ENCODE data around the gene GNG7.
"Not testable (repeated sequence)": the region's sequence is repeated elsewhere in the genome, so short reads cannot be mapped to it uniquely, and the experiment has no call there.

Gene GNG7

DNA sequence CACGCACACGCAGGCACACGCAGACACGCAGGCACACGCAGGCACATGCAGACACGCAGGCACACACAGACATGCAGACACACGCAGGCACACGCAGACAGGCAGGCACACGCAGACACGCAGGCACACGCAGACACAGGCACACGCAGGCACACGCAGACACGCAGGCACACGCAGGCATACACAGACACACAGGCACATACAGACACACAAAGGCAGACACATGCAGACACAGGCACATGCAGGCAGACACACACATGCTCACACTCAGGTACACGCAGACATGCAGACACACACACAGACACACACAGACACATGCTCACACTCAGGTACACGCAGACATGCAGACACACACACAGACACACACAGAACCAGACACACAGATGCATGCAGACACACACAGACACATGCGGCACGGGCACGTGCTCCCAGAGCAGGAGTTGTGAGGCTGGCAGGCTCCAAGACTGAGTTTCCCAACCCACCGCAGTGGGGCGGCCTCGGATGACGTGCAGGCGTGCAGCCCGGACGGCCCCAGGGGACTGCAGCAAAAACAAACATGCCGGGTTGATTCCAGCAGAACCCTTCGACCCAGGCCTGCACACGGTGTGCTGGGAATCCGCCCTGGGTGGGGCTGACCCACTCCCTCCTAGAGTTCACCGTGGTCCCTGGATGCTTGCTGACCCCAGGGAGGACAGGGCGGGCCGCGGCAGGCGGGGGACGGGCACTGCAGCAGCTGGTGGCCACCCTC lies 126.6 kb downstream of the GNG7 start:
- no peak for DNase-seq

DNA sequence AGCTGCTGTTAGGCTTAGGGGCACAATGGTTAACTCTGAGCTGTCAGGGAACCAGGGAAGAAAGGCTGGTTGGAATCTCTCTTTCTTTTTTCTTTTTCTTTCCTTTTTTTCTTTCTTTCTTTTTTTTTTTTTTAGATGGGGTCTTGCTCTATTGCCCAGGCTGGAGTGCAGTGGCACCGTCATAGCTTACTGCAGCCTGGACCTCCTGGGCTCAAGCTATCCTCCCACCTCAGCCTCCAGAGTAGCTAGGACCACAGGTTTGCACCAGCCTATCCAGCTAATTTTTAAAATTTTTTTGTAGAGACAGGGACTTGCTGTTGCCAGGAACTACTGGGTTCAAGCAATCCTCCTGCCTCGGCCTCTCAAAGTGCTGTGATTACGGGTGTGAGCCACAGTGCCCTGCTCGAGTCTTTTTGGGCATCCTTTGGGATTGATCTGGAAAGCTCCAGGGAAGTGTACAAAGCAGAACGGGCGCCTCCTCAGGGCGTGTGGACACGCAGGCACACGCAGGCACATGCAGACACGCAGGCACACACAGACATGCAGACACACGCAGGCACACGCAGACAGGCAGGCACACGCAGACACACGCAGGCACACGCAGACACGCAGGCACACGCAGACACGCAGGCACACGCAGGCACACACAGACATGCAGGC lies 127.4 kb downstream of the GNG7 start:
- no peak for DNase-seq

DNA sequence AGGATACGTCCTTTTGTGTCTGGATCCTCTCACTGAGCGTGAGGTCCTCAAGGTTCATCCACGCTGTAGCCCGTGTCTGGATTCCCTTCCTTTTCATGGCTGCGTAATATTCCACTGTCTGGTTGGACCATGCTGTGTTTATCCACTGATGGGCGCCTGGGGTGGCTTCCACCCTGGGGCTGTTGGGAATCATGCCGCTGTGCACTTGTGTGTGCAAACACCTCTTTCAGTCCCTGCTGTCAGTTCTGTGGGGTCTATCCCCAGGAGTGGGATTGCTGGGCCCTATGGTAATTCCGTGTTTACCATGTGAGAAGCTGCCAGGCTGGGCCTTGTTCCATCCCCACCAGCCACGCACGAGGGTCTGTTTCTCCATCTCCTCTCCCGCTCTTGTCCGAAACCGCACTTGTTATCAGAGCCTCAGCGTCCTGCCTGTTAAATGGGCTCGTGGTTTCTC lies 128.0 kb downstream of the GNG7 start:
- no peak for DNase-seq

DNA sequence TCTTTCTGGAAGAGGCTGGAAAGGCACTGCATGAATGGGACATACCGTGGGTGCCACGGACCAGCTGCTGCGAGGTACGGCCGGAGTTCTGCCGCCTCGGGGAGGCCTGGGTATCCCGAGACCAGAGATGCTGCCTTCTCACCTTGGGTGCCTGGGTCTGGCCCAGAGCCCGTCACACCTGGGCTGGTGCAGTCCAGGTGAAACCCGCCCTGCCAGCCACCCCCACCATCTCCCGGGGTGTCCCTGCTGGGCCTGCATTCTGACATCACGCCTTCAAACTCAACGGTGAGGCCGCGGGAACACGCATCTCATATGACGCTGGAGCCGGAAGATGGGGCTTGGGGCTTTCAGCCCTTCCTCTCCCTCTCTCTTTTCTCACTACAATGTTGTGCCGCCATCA lies 128.6 kb downstream of the GNG7 start:
- DNase-seq: no peak

DNA sequence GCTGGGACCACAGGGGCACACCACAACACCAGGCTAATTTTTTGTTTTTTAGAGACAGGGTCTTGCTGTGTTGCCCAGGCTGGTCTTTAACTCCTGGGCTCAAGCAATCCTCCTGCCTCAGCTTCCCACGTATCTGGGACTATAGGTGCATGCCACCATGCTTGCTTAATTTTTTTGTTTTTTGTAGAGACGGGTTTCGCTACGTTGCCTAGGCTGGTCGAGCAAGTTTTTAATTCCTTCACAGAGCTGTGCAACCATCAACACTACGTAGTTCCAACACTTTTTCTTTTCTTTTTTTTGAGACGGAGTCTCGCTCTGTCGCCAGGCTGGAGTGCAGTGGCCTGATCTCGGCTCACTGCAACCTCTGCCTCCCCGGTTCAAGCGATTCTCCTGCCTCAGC lies 130.3 kb downstream of the GNG7 start:
- not testable (repeated sequence) for DNase-seq

DNA sequence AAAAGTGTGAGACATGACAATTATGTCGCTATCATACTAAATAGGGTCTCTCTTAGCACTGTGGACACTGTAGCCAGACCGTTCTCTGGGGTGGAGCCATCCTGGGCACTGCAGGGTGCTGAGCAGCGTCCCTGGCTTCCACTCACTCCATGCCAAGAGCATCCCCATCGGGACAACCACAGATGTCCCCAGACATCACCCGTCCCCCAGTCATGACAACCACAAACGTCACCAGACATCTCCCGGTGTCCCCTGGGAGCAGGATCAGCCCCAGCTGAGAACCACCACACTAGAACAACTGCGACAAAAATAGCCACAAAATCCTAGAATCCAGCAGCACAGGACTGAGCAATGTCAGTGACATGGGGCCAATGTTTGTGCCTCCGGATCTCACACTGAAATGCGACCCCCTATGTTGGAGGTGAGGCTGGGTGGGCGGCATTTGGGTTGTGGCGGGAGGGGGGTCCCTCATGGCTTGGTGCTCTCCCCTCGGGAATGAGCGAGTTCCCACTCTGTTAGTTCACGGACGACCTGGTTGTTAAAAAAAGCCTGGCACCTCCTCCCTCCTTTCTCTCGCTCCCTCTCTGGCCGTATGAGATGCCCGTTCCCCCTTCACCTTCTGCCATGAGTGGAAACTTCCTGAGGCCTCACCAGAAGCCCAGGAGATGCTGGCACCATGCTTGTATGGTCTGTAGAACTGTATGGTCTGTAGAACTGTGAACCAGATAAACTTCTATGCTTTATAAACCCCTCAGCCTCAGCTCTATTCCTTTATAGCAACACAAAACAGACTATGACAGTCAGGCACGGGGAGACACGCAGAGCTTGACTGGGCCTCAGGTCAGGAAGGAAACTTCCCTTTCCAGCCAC lies 132.7 kb downstream of the GNG7 start:
- no peak for DNase-seq

DNA sequence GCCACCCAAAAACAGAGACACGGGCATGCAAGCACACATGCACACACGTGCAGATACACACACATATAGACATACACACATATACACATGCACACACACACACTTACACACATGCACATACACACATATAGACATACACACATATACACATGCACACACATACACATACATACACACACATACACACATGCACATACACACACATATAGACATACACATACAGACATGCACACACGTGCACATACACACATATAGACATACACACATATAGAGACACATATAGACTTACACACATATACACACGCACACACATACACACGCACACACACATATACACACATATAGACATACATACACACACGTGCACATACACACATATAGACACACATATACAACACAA lies 134.5 kb downstream of the GNG7 start:
- DNase-seq: no peak

DNA sequence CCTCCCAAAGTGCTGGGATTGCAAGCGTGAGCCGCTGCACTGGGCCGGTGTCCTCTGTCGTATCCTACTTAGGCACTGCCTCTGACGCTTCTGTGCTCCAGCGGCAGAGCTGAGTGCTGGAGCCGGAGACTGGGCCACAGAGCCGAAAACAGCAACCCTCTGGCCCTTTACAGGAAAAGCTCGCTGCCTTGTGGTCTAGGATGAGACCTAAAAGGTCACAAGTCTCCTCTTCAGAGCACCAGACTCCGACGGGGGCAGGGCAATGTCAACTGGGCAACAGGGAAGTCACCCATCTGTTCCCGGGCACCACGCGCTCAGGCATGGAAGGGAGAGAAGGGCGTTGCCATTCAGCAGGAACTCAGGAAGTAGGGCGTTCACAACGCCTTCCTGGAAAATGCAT lies 134.9 kb downstream of the GNG7 start:
- DNase-seq: no peak

DNA sequence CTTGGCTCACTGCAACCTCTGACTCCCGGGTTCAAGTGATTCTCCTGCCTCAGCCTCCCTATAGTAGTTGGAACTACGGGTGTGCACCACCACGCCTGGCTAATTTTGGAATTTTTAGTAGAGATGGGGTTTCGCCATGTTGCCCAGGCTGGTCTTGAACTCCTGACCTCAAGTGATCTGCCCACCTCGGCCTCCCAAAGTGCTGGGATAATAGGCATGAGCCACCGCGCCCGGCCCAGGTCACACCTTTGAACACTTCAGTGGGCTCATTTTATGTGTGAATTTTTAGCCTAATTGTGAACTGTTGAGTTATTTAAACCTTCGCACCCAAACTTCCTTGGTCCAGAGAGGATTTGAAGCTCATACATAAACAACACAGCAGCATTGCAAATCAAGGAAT lies 138.9 kb downstream of the GNG7 start:
- DNase-seq: not testable (repeated sequence)

DNA sequence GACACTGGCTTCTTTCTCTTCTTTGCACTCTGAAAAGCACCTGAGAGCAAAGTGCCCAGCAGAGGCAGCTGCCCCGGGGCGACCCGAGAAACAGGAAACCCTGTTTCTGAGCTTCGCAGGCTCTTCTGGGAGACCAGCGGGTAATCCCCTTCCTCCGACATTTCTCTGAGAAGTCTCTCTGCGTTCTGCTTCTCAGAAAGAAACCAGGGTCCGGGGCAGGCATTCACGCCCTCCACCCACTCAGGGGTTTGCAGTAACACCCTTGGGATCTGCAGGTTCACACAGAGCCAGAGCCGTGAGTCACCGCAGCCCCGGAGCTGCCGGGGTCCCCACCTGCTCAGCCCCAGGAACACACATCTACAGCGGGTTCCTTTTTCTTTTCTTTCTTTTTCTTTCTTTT lies 140.6 kb downstream of the GNG7 start:
- DNase-seq: no peak

DNA sequence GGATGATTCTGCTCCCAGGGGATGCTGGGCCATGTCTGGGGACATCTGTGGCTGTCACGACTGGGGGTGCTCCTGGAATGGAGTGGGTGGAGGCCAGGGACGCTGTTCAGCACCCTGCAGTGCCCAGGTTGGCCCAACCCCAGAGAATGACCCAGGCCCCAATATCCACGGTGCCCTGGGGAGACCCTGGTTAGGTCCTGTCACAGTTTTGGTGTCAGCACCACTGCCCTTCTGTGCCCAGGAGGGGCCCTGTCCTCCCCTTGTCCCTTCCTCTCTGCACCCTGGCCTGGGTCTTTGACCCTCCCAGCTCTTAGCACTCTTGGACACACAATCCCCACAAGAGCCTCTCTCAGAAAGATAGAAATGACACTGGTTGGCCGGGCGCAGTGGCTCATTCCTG lies 141.3 kb downstream of the GNG7 start:
- DNase-seq: no peak

DNA sequence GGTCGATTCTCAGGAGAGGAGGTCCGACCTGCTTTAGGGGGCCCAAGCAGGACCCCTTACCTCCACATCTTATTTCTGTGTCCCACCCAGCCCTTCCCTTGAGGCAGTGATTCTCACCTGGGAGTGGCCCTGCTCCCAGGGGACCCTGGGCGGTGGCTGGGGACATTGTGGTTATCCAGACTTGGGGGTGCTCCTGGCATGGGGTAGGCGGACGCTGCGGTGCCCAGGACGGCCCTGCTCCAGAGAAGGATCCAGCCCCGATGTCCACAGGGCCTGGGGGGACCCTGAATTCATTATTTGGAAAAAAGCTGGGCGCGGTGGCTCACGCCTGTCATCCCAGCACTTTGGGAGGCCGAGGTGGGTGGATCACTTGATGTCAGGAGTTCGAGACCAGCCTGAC lies 142.1 kb downstream of the GNG7 start:
- DNase-seq: no peak

DNA sequence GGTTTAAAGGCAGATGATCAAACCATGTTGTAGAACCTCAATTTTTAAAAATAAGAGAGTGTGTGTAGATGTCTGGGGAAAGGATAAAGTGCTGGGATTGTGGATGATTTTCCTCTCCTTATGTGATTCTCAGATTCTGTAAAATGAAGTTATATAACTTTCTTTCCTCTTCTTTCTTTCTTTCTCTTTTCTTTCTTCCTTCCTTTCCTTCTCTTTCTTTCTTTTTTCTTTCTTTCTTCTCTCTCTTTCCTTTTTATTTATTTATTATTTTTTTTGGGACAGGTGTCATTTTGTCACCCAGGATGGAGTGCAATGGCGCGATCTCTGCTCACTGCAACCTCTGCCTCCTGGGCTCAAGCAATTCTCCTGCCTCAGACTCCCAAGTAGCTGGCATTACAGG lies 144.0 kb downstream of the GNG7 start:
- no peak for DNase-seq

DNA sequence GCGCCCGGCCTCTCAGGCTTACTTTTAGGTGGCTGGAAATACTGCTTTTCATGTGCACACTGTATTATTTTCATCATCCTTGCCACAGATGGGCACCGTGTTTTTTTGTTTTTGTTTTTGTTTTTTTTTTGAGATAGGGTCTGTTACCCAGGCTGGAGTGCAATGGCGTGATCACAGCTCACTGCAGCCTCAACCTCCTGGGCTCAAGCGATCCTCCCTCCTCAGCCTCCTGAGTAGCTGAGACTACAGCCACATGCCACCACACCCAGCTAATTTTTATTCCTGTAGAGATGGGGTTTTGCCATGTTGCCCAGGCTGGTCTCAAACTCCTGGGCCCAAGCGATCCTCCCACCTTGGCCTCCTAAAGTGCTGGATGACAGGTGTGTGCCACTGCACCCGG lies 144.4 kb downstream of the GNG7 start:
- DNase-seq: not testable (repeated sequence)

DNA sequence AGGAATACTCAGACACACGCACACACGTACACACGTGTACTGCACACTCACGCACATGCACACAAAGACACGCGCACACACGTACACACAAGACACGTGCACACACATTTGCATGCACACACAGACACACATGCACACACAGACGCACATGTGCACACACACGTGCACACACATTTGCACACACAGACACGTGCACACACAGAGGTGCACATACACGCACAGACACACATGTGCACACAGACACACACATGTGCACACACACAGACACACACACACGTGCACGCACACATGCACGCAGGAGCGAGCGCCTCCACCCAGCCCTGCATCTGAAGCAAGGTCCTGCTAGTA lies 145.4 kb downstream of the GNG7 start:
- DNase-seq: no peak

DNA sequence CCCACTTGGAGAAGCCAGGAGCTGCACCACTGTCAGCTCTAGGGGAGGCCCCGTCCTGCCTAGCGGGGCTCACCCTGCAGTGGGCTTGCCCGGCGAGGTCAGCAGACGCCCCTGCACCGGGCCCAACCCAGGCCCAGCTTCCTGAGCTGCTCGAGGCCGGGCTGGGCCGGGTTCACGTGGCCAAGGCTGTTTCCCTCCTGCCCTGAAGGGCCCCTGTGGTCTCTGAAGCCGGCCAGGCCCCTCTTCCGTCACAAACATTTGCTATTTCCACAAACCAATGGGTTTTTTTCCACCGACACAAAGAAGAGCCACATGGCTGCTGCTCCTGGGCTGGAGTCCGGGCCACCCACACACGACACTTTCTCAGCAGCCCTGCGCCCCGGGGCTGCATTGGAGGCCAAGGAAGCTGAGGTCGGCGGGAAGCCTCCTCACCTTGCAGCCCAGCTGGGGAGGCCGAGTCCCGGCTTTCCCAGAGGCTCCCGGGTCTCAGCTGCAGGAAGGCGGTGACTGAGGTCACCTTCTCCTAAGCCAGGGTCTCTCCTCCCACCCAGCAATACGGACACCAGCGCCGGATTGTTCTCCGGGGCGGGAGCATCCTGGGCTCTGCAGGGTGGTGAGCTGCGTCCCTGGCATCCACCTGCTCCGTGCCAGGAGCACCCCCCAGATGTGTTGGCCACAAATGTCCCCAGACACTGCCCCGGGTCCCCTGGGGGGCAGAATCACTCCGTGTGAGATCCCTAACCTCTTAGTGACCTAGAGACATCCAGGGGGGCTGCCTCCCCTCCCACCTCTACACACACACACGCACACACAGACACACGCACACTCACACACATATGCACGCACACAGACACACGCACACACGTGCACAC lies 146.0 kb downstream of the GNG7 start:
- DNase-seq: no peak

DNA sequence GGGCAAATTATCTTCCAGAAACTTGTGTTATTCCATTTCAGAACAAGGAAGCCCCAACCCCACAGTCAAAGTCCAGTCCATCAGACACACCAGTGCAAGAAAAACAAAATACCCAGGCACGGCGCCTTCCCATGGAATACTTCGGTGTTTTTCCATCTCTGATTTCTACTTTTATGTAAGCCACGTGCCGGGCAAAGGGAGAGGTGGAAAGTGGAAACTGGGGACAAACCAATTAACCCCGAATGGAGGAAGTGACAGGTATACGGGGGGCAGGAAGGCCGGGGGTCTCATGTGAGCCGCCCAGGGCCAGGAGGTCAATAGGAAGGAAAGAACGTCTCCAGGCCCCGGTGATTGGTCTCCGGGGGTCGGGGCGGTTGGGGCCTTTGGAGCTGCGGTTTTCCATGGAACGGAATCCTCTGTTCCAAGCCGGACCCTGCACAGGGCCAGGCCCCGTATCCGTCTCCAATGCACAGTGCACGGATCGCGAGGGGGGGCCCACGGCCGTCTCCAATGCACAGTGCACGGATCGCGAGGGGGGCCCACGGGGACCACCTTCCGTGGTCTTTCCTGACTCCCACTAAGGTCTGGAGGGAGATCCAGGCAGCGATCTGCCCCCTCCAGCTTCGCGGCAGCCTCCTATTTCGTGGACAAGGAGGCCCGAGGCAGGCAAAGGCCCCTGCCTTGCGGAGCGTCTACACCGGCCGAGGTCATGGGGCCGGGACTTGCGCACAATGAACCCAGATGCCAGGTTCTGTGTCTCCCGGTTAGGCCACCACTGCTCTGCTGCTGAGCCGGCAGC lies 146.9 kb downstream of the GNG7 start:
- no peak for DNase-seq

DNA sequence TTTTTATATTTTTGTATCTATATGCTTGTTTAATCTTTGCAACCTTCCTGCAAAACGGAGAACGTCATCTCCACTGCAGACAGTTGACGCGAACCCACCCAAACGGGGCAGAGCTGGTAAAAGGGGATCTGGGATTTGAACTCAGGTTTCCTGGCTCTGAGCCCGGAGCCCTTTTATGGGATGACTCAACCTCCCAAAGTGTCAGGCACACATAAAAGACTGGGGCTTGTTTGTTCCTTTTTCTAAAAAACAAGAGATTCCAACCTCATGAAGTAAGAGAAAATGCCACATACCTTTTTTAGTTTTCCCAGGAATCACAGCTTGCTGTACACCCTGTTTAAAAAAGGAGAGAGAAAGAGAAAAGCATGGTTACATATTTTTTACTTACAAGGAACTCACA lies 147.6 kb downstream of the GNG7 start:
- DNase-seq: no peak

DNA sequence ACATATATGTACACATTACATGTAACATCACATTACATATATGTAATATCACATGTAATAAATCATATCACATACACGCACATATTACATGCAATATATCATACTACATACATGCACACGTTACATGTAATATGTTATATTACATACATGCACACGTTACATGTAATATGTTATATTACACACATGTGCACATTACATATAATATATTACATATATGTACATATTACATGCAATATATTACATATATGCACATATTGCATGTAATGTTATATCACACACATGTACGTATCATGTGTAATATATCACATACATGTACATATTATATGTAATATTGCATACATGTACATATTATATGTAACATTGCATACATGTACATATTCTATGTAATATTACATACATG lies 149.0 kb downstream of the GNG7 start:
- no peak for DNase-seq

DNA sequence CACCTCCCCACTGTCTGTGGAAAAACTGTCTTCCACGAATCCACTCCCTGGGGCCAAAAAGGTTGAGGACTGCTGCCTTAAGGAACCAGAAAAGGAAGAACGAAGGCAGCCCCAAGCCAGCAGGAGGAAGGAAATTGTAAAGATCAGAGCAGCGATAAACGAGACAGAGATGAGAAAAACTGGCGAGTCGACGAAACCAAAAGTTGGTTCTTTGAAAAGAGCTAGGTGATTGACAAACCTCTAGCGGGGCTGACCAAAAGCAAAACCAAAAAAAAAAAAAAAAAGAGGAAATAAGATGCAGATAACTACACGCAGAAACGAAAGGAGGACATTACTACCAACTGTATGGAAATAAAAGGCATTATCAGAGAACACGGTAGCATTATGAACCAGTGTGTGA lies 149.6 kb downstream of the GNG7 start:
- no peak for DNase-seq

DNA sequence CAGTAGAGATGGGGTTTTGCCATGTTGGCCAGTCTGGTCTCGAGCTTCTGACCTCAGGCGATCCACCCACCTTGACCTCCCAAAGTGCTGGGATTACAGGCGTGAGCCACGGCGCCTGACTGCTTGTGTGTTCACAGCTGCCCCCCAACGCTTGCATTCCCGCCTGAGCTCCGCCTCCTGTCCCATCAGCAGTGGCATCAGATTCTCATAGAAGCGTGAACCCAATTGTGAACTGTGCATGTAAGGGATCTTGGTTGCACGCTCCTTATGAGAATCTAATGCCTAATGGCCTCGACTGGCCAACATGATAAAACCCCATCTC lies 150.7 kb downstream of the GNG7 start:
- no peak for DNase-seq
